Stimulated activated naive B cell treated with anti-CD40 and anti-IgM and Interleukin-4, amounts not matched to agents 10 μg/mL and 1 μg/mL and 100 μg/mL, for 72 hours (primary cell): ENCODE data around the gene KCNF1.

Experiments used
- ATAC-seq, 2 donors: fragments of 150-1000 bp; cut with Tn5 transposase; replicated peaks; 2 replicates each; pipeline ENCODE4 v1.10.0; 2021; ENCODE audit warnings: moderate library complexity in 1 of 2
- DNase-seq: peaks from one replicate; pipeline ENCODE4 v3.0.0; 2021
- H3K27ac Mint-ChIP-seq: one replicate; pipeline ENCODE4 v1.8.0; 2022; ENCODE audit warnings: mild to moderate bottlenecking, mixed read lengths
- H3K27me3 Mint-ChIP-seq, 2 donors: one replicate each; pipeline ENCODE4 v1.8.0; 2022; ENCODE audit warnings: mixed read lengths in 2 of 2
- H3K36me3 Mint-ChIP-seq, 2 donors: one replicate each; pipeline ENCODE4 v1.8.0; 2022; ENCODE audit warnings: mixed read lengths in 2 of 2, mild to moderate bottlenecking in 1 of 2
- H3K4me1 Mint-ChIP-seq, 2 donors: one replicate each; pipeline ENCODE4 v1.8.0; 2022; ENCODE audit warnings: mixed read lengths in 2 of 2, mild to moderate bottlenecking in 1 of 2
- H3K4me3 Mint-ChIP-seq, 2 donors: one replicate each; pipeline ENCODE4 v1.8.0; 2022; ENCODE audit warnings: mild to moderate bottlenecking in 2 of 2, mixed read lengths in 2 of 2, moderate library complexity in 1 of 2
- H3K9me3 Mint-ChIP-seq, 2 donors: one replicate each; pipeline ENCODE4 v1.8.0; 2022; ENCODE audit warnings: mixed read lengths in 2 of 2, mild to moderate bottlenecking in 1 of 2

KCNF1 gene

GRCh38 chr2:10915731-10916276 lies 4.1 kb downstream of the KCNF1 start:
- DNase-seq (no peak), ATAC-seq (no peak)
- H3K4me1 Mint-ChIP-seq: peaks cover 7 to 12% of the 10 kb centered on the region in 2 donors
- H3K27ac Mint-ChIP-seq: no peak overlapping the region
- peaks cover 0 to 3% of the 10 kb centered on the region in 2 donors for H3K36me3 Mint-ChIP-seq
- H3K9me3 Mint-ChIP-seq: peaks cover 0 to 2% of the 10 kb centered on the region in 2 donors
- peaks cover 44 to 47% of the 10 kb centered on the region in 2 donors for H3K27me3 Mint-ChIP-seq
- no peak overlapping the region for H3K4me3 Mint-ChIP-seq

- peaks cover 0 to 2% of the 10 kb centered on the region in 2 donors for H3K9me3 Mint-ChIP-seq
- H3K4me1 Mint-ChIP-seq: peaks cover 7 to 9% of the 10 kb centered on the region in 2 donors
- H3K4me3 Mint-ChIP-seq: no peak overlapping the region
- H3K27me3 Mint-ChIP-seq: peaks cover 39 to 43% of the 10 kb centered on the region in 2 donors
- no peak overlapping the region for H3K27ac Mint-ChIP-seq
- DNase-seq (no peak), ATAC-seq (no peak)
- H3K36me3 Mint-ChIP-seq: no peaks in the 10 kb centered on the region
These were observed 5.2 kb downstream of the KCNF1 start for GRCh38 chr2:10916953-10917352.

GRCh38 chr2:10917927-10918326 lies 6.2 kb downstream of the KCNF1 start:
- H3K4me1 Mint-ChIP-seq: peaks cover 7% of the 10 kb centered on the region in 2 donors
- H3K36me3 Mint-ChIP-seq: no peaks in the 10 kb centered on the region
- DNase-seq (no peak), ATAC-seq (no peak)
- no peak overlapping the region for H3K27ac Mint-ChIP-seq
- no peak overlapping the region for H3K4me3 Mint-ChIP-seq
- peaks cover 0 to 2% of the 10 kb centered on the region in 2 donors for H3K9me3 Mint-ChIP-seq
- H3K27me3 Mint-ChIP-seq: peaks cover 35 to 41% of the 10 kb centered on the region in 2 donors

- Mint-ChIP-seq H3K36me3 (no peaks in the 10 kb centered on the region), H3K4me1 (peaks cover 7% of the 10 kb centered on the region in 2 donors), H3K27ac (no peak overlapping the region), H3K9me3 (peaks cover 0 to 2% of the 10 kb centered on the region in 2 donors), H3K4me3 (no peak overlapping the region), H3K27me3 (peaks cover 26 to 32% of the 10 kb centered on the region in 2 donors)
- DNase-seq: no peak
- no peak for ATAC-seq
These were observed 7.1 kb downstream of the KCNF1 start for GRCh38 chr2:10918661-10919409.

- Mint-ChIP-seq H3K4me3 (no peak overlapping the region), H3K9me3 (peaks cover 0 to 2% of the 10 kb centered on the region in 2 donors), H3K4me1 (peaks cover 7% of the 10 kb centered on the region in 2 donors), H3K27ac (no peak overlapping the region), H3K27me3 (peaks cover 24 to 26% of the 10 kb centered on the region in 2 donors), H3K36me3 (no peaks in the 10 kb centered on the region)
- no peak for DNase-seq
- no peak for ATAC-seq
These were observed 7.7 kb downstream of the KCNF1 start for GRCh38 chr2:10919410-10919770.

- no peak for DNase-seq
- ATAC-seq: no peak
- Mint-ChIP-seq H3K9me3 (peaks cover 0 to 2% of the 10 kb centered on the region in 2 donors), H3K36me3 (no peaks in the 10 kb centered on the region), H3K4me3 (no peak overlapping the region), H3K4me1 (peaks cover 4 to 7% of the 10 kb centered on the region in 2 donors), H3K27me3 (peaks cover 20% of the 10 kb centered on the region in 2 donors), H3K27ac (no peak overlapping the region)
These were observed 8.3 kb downstream of the KCNF1 start for GRCh38 chr2:10919771-10920621.

GRCh38 chr2:10920764-10921388 lies 9.1 kb downstream of the KCNF1 start:
- ATAC-seq: no peak
- Mint-ChIP-seq H3K9me3 (peaks cover 0 to 2% of the 10 kb centered on the region in 2 donors), H3K27me3 (peaks cover 12 to 14% of the 10 kb centered on the region in 2 donors), H3K36me3 (no peaks in the 10 kb centered on the region), H3K4me3 (no peak overlapping the region), H3K4me1 (peaks cover 4 to 7% of the 10 kb centered on the region in 2 donors), H3K27ac (no peak overlapping the region)
- DNase-seq: no peak

- no peak for ATAC-seq
- peaks cover 10 to 14% of the 10 kb centered on the region in 2 donors for H3K27me3 Mint-ChIP-seq
These were observed 9.8 kb downstream of the KCNF1 start for GRCh38 chr2:10921525-10921924.

GRCh38 chr2:10922307-10923007 lies 10.7 kb downstream of the KCNF1 start:
- Mint-ChIP-seq H3K27me3 (peaks cover 10 to 11% of the 10 kb centered on the region in 2 donors), H3K36me3 (no peaks in the 10 kb centered on the region), H3K27ac (no peak overlapping the region), H3K4me3 (no peak overlapping the region), H3K9me3 (peaks cover 0 to 2% of the 10 kb centered on the region in 2 donors), H3K4me1 (peaks cover 4 to 7% of the 10 kb centered on the region in 2 donors)
- ATAC-seq (no peak), DNase-seq (no peak)

More at GRCh38 chr2:10921525-10921924, 9.8 kb downstream of the KCNF1 start:
- H3K27ac Mint-ChIP-seq: no peak overlapping the region
- no peak overlapping the region for H3K4me3 Mint-ChIP-seq
- no peaks in the 10 kb centered on the region for H3K36me3 Mint-ChIP-seq
- peaks cover 0 to 2% of the 10 kb centered on the region in 2 donors for H3K9me3 Mint-ChIP-seq
- peaks cover 4 to 7% of the 10 kb centered on the region in 2 donors for H3K4me1 Mint-ChIP-seq
- no peak for DNase-seq

GRCh38 chr2:10923008-10923375 lies 11.3 kb downstream of the KCNF1 start:
- H3K9me3 Mint-ChIP-seq: peaks cover 0 to 2% of the 10 kb centered on the region in 2 donors
- no peak overlapping the region for H3K4me3 Mint-ChIP-seq
- DNase-seq (no peak), ATAC-seq (no peak)
- H3K4me1 Mint-ChIP-seq: peaks cover 4 to 7% of the 10 kb centered on the region in 2 donors
- no peak overlapping the region for H3K27ac Mint-ChIP-seq
- H3K36me3 Mint-ChIP-seq: no peaks in the 10 kb centered on the region
- H3K27me3 Mint-ChIP-seq: peaks cover 10% of the 10 kb centered on the region in 2 donors

GRCh38 chr2:10923965-10924364 lies 12.2 kb downstream of the KCNF1 start:
- ATAC-seq: no peak

GRCh38 chr2:10924441-10924840 lies 12.7 kb downstream of the KCNF1 start:
- H3K9me3 Mint-ChIP-seq: no peaks in the 10 kb centered on the region
- ATAC-seq: no peak
- no peak overlapping the region for H3K27ac Mint-ChIP-seq
- no peaks in the 10 kb centered on the region for H3K36me3 Mint-ChIP-seq
- peaks cover 4 to 7% of the 10 kb centered on the region in 2 donors for H3K4me1 Mint-ChIP-seq
- DNase-seq: no peak
- no peak overlapping the region for H3K4me3 Mint-ChIP-seq
- H3K27me3 Mint-ChIP-seq: peaks cover 10% of the 10 kb centered on the region in 2 donors

More at GRCh38 chr2:10923965-10924364, 12.2 kb downstream of the KCNF1 start:
- no peak overlapping the region for H3K27ac Mint-ChIP-seq
- H3K9me3 Mint-ChIP-seq: no peaks in the 10 kb centered on the region
- no peaks in the 10 kb centered on the region for H3K36me3 Mint-ChIP-seq
- peaks cover 10% of the 10 kb centered on the region in 2 donors for H3K27me3 Mint-ChIP-seq
- no peak overlapping the region for H3K4me3 Mint-ChIP-seq
- peaks cover 4 to 7% of the 10 kb centered on the region in 2 donors for H3K4me1 Mint-ChIP-seq
- DNase-seq: no peak

GRCh38 chr2:10924859-10925258 lies 13.1 kb downstream of the KCNF1 start:
- H3K27ac Mint-ChIP-seq: no peak overlapping the region
- H3K27me3 Mint-ChIP-seq: peaks cover 10 to 11% of the 10 kb centered on the region in 2 donors
- no peaks in the 10 kb centered on the region for H3K36me3 Mint-ChIP-seq
- no peaks in the 10 kb centered on the region for H3K9me3 Mint-ChIP-seq
- DNase-seq (no peak), ATAC-seq (no peak)
- H3K4me3 Mint-ChIP-seq: no peak overlapping the region
- H3K4me1 Mint-ChIP-seq: peaks cover 4 to 6% of the 10 kb centered on the region in 2 donors
